Hepatocyte (in vitro differentiated cells): ENCODE data around the gene ABL1.
"Not testable (repeated sequence)": the region's sequence is repeated elsewhere in the genome, so short reads cannot be mapped to it uniquely, and the experiment has no call there.

Source experiments
- CTCF ChIP-seq: fragments of 200-600 bp; sonication (generic); IDR thresholded peaks from 2 replicates; pipeline ENCODE4 v1.5.1; 2016; ENCODE audit warnings: antibody characterized with exemption, mild to moderate bottlenecking; ENCODE audit not compliant: poor library complexity
- EZH2 ChIP-seq: fragments of 200-600 bp; sonication (generic); IDR thresholded peaks from 2 replicates; pipeline ENCODE4 v1.6.1; 2016; ENCODE audit warnings: antibody characterized with exemption, mild to moderate bottlenecking, borderline replicate concordance

GRCh38 chr9:130910670-130911069 lies 75.6 kb downstream of the ABL1 start:
- TF ChIP-seq CTCF, EZH2: not testable (repeated sequence)
